Peyer's patch (tissue), 4 donors: ENCODE results near the gene ADAM23.

Experiments used
- POLR2A ChIP-seq, 2 donors: fragments of 450-650 bp; IDR thresholded peaks; one replicate each; pipeline ENCODE4 v1.5.1; 2017; ENCODE audit warnings: antibody characterized with exemption in 2 of 2, mild to moderate bottlenecking in 2 of 2, moderate library complexity in 2 of 2
- TF ChIP-seq, protein P1 (sequence below), 6 experiments: fragments of 450-650 bp in 4 of 6; fragments of 200-600 bp in 2 of 6; sonication (generic) in 1 of 6; IDR thresholded peaks; one replicate each; pipeline ENCODE4 v1.5.1; 2017 to 2019; ENCODE audit warnings: antibody characterized with exemption in 6 of 6, mild to moderate bottlenecking in 3 of 6, moderate library complexity in 1 of 6

DNA sequence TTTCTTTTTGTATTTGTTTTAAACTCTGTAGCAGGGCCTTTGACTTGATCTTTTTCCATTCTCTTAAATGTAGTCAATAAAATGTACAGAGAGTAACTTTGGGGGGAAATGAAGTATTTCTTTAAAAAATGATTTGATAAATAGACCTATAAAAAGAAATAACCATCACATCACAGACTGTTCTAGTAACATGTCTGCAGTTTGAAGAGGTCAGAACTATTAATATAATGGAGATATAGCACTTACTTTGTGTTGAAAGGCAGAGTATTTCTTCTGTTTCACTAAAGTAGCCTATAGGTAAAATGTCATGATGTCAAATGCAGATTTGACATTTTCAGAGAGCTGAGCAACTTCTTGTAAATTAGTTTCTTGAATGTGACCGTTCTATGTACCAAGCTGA lies 143.3 kb downstream of the ADAM23 start:
- TF ChIP-seq, protein P1, sequence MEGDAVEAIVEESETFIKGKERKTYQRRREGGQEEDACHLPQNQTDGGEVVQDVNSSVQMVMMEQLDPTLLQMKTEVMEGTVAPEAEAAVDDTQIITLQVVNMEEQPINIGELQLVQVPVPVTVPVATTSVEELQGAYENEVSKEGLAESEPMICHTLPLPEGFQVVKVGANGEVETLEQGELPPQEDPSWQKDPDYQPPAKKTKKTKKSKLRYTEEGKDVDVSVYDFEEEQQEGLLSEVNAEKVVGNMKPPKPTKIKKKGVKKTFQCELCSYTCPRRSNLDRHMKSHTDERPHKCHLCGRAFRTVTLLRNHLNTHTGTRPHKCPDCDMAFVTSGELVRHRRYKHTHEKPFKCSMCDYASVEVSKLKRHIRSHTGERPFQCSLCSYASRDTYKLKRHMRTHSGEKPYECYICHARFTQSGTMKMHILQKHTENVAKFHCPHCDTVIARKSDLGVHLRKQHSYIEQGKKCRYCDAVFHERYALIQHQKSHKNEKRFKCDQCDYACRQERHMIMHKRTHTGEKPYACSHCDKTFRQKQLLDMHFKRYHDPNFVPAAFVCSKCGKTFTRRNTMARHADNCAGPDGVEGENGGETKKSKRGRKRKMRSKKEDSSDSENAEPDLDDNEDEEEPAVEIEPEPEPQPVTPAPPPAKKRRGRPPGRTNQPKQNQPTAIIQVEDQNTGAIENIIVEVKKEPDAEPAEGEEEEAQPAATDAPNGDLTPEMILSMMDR (IDR thresholded peaks at IDR 0.05): no peak
- no peak for TF ChIP-seq POLR2A (IDR thresholded peaks at IDR 0.05)
